Measurements from ENCODE around the gene ADAMTS7. TPM values are rescaled to one million over a fixed set of nuclear protein-coding genes. Genes with fewer than 3 reads are reported as not detected.
A peak's percentile ranks its signal among the peaks of the same experiment; 100 is the strongest.
"Not testable (repeated sequence)": the region's sequence is repeated elsewhere in the genome, so short reads cannot be mapped to it uniquely, and the experiment has no call there.

Gene ADAMTS7
- total RNA-seq, 2 donors from 2014 or later: 0.39 to 1.5 TPM

- H3K4me1 Mint-ChIP-seq (ENCODE audit: low read depth): peaks cover 16% of the 10 kb centered on the region
- not testable (repeated sequence) for H3K27ac Mint-ChIP-seq; H3K4me3 Mint-ChIP-seq; H3K27me3 Mint-ChIP-seq (ENCODE audit: low read depth); DNase-seq; H3K36me3 Mint-ChIP-seq (ENCODE audit: insufficient read depth in 2 of 2); H3K9me3 Mint-ChIP-seq; ATAC-seq (replicated peaks in 1 of 2)
Measured at GRCh38 chr15:78764340-78765153, 46.7 kb downstream of the ADAMTS7 start.

- DNase-seq (no peak), ATAC-seq (replicated peaks in 1 of 2) (no peak)
- no peaks in the 10 kb centered on the region for H3K36me3 Mint-ChIP-seq (ENCODE audit: insufficient read depth in 2 of 2)
- no peak overlapping the region for H3K27ac Mint-ChIP-seq
- H3K4me1 Mint-ChIP-seq (ENCODE audit: low read depth): peaks cover 16% of the 10 kb centered on the region
- no peaks in the 10 kb centered on the region for H3K9me3 Mint-ChIP-seq
- H3K4me3 Mint-ChIP-seq: no peak overlapping the region
- H3K27me3 Mint-ChIP-seq (ENCODE audit: low read depth): no peaks in the 10 kb centered on the region
Measured at GRCh38 chr15:78763796-78764241, 47.4 kb downstream of the ADAMTS7 start.

GRCh38 chr15:78762985-78763795, 48.1 kb downstream of the ADAMTS7 start:
- Mint-ChIP-seq H3K4me1 (ENCODE audit: low read depth) (peaks cover 16% of the 10 kb centered on the region), H3K27me3 (ENCODE audit: low read depth) (no peaks in the 10 kb centered on the region), H3K4me3 (peak overlapping the region in 1 of 2 donors; percentile 1), H3K27ac (peak overlapping the region; percentile 66), H3K36me3 (ENCODE audit: insufficient read depth in 2 of 2) (no peaks in the 10 kb centered on the region), H3K9me3 (no peaks in the 10 kb centered on the region)
- ATAC-seq (replicated peaks in 1 of 2) (no peak), DNase-seq (no peak)

- H3K27ac Mint-ChIP-seq; H3K9me3 Mint-ChIP-seq; H3K4me3 Mint-ChIP-seq; H3K36me3 Mint-ChIP-seq (ENCODE audit: insufficient read depth in 2 of 2); DNase-seq; H3K27me3 Mint-ChIP-seq (ENCODE audit: low read depth); ATAC-seq (replicated peaks in 1 of 2): not testable (repeated sequence)
- peaks cover 21% of the 10 kb centered on the region for H3K4me1 Mint-ChIP-seq (ENCODE audit: low read depth)
Measured at GRCh38 chr15:78762386-78762961, 48.8 kb downstream of the ADAMTS7 start.

- H3K27me3 Mint-ChIP-seq (ENCODE audit: low read depth): no peaks in the 10 kb centered on the region
- H3K4me3 Mint-ChIP-seq: peak overlapping the region; percentile 39 to 71
- ATAC-seq (replicated peaks in 1 of 2) (peak in 1 of 2 donors; percentile 29), DNase-seq (no peak)
- H3K36me3 Mint-ChIP-seq (ENCODE audit: insufficient read depth in 2 of 2): no peaks in the 10 kb centered on the region
- H3K27ac Mint-ChIP-seq: peak overlapping the region; percentile 82
- H3K4me1 Mint-ChIP-seq (ENCODE audit: low read depth): peaks cover 27% of the 10 kb centered on the region
- no peaks in the 10 kb centered on the region for H3K9me3 Mint-ChIP-seq
Measured at GRCh38 chr15:78761891-78762385, 49.3 kb downstream of the ADAMTS7 start.

GRCh38 chr15:78761475-78761874, 49.8 kb downstream of the ADAMTS7 start:
- H3K36me3 Mint-ChIP-seq (ENCODE audit: insufficient read depth in 2 of 2); H3K9me3 Mint-ChIP-seq; H3K27me3 Mint-ChIP-seq (ENCODE audit: low read depth): not testable (repeated sequence)
- DNase-seq (peak; percentile 74 to 79), ATAC-seq (replicated peaks in 1 of 2) (peak; percentile 70 to 87)
- Mint-ChIP-seq H3K4me1 (ENCODE audit: low read depth) (peaks cover 30% of the 10 kb centered on the region), H3K27ac (peak overlapping the region; percentile 82), H3K4me3 (peak overlapping the region; percentile 39 to 71)

GRCh38 chr15:78761020-78761419, 50.2 kb downstream of the ADAMTS7 start:
- peaks cover 32% of the 10 kb centered on the region for H3K4me1 Mint-ChIP-seq (ENCODE audit: low read depth)
- H3K36me3 Mint-ChIP-seq (ENCODE audit: insufficient read depth in 2 of 2): no peaks in the 10 kb centered on the region
- no peak for ATAC-seq (replicated peaks in 1 of 2)
- H3K27me3 Mint-ChIP-seq (ENCODE audit: low read depth): no peaks in the 10 kb centered on the region
- H3K9me3 Mint-ChIP-seq: no peaks in the 10 kb centered on the region
- DNase-seq: no peak
- peak overlapping the region; percentile 86 for H3K27ac Mint-ChIP-seq
- peak overlapping the region; percentile 39 to 71 for H3K4me3 Mint-ChIP-seq

- not testable (repeated sequence) for H3K9me3 Mint-ChIP-seq; ATAC-seq (replicated peaks in 1 of 2)
Measured at GRCh38 chr15:78760091-78760882, 51.0 kb downstream of the ADAMTS7 start.

GRCh38 chr15:78759361-78759998, 51.8 kb downstream of the ADAMTS7 start:
- not testable (repeated sequence) for ATAC-seq (replicated peaks in 1 of 2); H3K27ac Mint-ChIP-seq; DNase-seq; H3K27me3 Mint-ChIP-seq (ENCODE audit: low read depth); H3K9me3 Mint-ChIP-seq; H3K4me3 Mint-ChIP-seq; H3K36me3 Mint-ChIP-seq (ENCODE audit: insufficient read depth in 2 of 2)
- peaks cover 35% of the 10 kb centered on the region for H3K4me1 Mint-ChIP-seq (ENCODE audit: low read depth)

More at GRCh38 chr15:78760091-78760882, 51.0 kb downstream of the ADAMTS7 start:
- not testable (repeated sequence) for H3K36me3 Mint-ChIP-seq (ENCODE audit: insufficient read depth in 2 of 2); H3K27ac Mint-ChIP-seq; H3K27me3 Mint-ChIP-seq (ENCODE audit: low read depth); DNase-seq; H3K4me3 Mint-ChIP-seq
- H3K4me1 Mint-ChIP-seq (ENCODE audit: low read depth): peaks cover 35% of the 10 kb centered on the region

- ATAC-seq (replicated peaks in 1 of 2); H3K36me3 Mint-ChIP-seq (ENCODE audit: insufficient read depth in 2 of 2); DNase-seq; H3K27me3 Mint-ChIP-seq (ENCODE audit: low read depth); H3K4me3 Mint-ChIP-seq; H3K27ac Mint-ChIP-seq; H3K9me3 Mint-ChIP-seq: not testable (repeated sequence)
- H3K4me1 Mint-ChIP-seq (ENCODE audit: low read depth): peaks cover 35% of the 10 kb centered on the region
Measured at GRCh38 chr15:78758486-78759200, 52.6 kb downstream of the ADAMTS7 start.

- H3K36me3 Mint-ChIP-seq (ENCODE audit: insufficient read depth in 2 of 2); H3K27me3 Mint-ChIP-seq (ENCODE audit: low read depth); H3K9me3 Mint-ChIP-seq; H3K27ac Mint-ChIP-seq; H3K4me3 Mint-ChIP-seq; ATAC-seq (replicated peaks in 1 of 2); DNase-seq: not testable (repeated sequence)
- peaks cover 35% of the 10 kb centered on the region for H3K4me1 Mint-ChIP-seq (ENCODE audit: low read depth)
Measured at GRCh38 chr15:78758084-78758483, 53.2 kb downstream of the ADAMTS7 start.

GRCh38 chr15:78757636-78757905, 53.7 kb downstream of the ADAMTS7 start:
- Mint-ChIP-seq H3K36me3 (ENCODE audit: insufficient read depth in 2 of 2) (no peaks in the 10 kb centered on the region), H3K27ac (no peak overlapping the region), H3K4me3 (peak overlapping the region; percentile 16 to 61), H3K9me3 (no peaks in the 10 kb centered on the region), H3K27me3 (ENCODE audit: low read depth) (no peaks in the 10 kb centered on the region), H3K4me1 (ENCODE audit: low read depth) (peaks cover 35% of the 10 kb centered on the region)
- no peak for DNase-seq
- no peak for ATAC-seq (replicated peaks in 1 of 2)

All from activated T-cell treated with anti-CD3 and anti-CD28 coated beads, Interleukin-2, amount 50 U/mL, for 72 hours (primary cell).